ENCODE results near the gene FIBP.

FIBP gene

GRCh38 chr11:65891219-65892136 lies 3.2 kb upstream of the FIBP start:
- DNase-seq = no peak
- TF ChIP-seq CTCF (IDR thresholded peaks at IDR 0.05; ENCODE audit: low read depth, low read length, missing control alignments) = peak; percentile 44
- in situ Hi-C loops (cut with HindIII; ENCODE audit: low pct_ligation_motif_present, low sequenced_read_pairs) = no loop called here
- Histone ChIP-seq H3K4me3 (ENCODE audit: low read depth, low read length) (peak overlapping the region; percentile 61), H3K27me3 (replicated peaks) (no peaks in the 10 kb centered on the region), H3K36me3 (replicated peaks) (peaks cover 47% of the 10 kb centered on the region), H3K27ac (peak overlapping the region; percentile 44)

- TF ChIP-seq CTCF (IDR thresholded peaks at IDR 0.05; ENCODE audit: low read depth, low read length, missing control alignments) = peak; percentile 22
- peak; percentile 94 for DNase-seq
- H3K4me3 ChIP-seq (ENCODE audit: low read depth, low read length) = peak within 1 kb of the TSS; percentile 61
Observed at GRCh38 chr11:65890324-65891218, 2.3 kb upstream of the FIBP start, which contains the start of gene CCDC85B. Gene CCDC85B (plus strand): TSS chr11:65890673. CDS start chr11:65890784, 111 bp downstream.

GRCh38 chr11:65887723-65888162 lies 528 bp downstream of the FIBP start:
- in situ Hi-C loops (cut with HindIII; ENCODE audit: low pct_ligation_motif_present, low sequenced_read_pairs) = no loop called here
- TF ChIP-seq CTCF (IDR thresholded peaks at IDR 0.05; ENCODE audit: low read depth, low read length, missing control alignments) = no peak
- DNase-seq = no peak
- peak overlapping the region; percentile 86 for H3K4me3 ChIP-seq (ENCODE audit: low read depth, low read length)
- H3K27me3 ChIP-seq (replicated peaks) = no peaks in the 10 kb centered on the region
- H3K27ac ChIP-seq = peak overlapping the region; percentile 80
- H3K36me3 ChIP-seq (replicated peaks) = peaks cover 47% of the 10 kb centered on the region

More at GRCh38 chr11:65890324-65891218, 2.3 kb upstream of the FIBP start, which contains the start of gene CCDC85B:
- H3K27me3 ChIP-seq (replicated peaks) = no peaks in the 10 kb centered on the region
- H3K27ac ChIP-seq = peak within 1 kb of the TSS; percentile 80
- H3K36me3 ChIP-seq (replicated peaks) = peaks cover 41% of the 10 kb centered on the region
- in situ Hi-C loops (cut with HindIII; ENCODE audit: low pct_ligation_motif_present, low sequenced_read_pairs) = no loop called here

- in situ Hi-C loops (cut with HindIII; ENCODE audit: low pct_ligation_motif_present, low sequenced_read_pairs) = no loop called here
- Histone ChIP-seq H3K27me3 (replicated peaks) (no peaks in the 10 kb centered on the region), H3K27ac (no peak overlapping the region), H3K4me3 (ENCODE audit: low read depth, low read length) (peak overlapping the region; percentile 86), H3K36me3 (replicated peaks) (peaks cover 46% of the 10 kb centered on the region)
- no peak for TF ChIP-seq CTCF (IDR thresholded peaks at IDR 0.05; ENCODE audit: low read depth, low read length, missing control alignments)
- no peak for DNase-seq
Observed at GRCh38 chr11:65886826-65887722, 1.2 kb downstream of the FIBP start.
